ENCODE measurements around the gene PRKCE.
"Not testable (repeated sequence)": the region's sequence is repeated elsewhere in the genome, so short reads cannot be mapped to it uniquely, and the experiment has no call there.

PRKCE gene

DNA sequence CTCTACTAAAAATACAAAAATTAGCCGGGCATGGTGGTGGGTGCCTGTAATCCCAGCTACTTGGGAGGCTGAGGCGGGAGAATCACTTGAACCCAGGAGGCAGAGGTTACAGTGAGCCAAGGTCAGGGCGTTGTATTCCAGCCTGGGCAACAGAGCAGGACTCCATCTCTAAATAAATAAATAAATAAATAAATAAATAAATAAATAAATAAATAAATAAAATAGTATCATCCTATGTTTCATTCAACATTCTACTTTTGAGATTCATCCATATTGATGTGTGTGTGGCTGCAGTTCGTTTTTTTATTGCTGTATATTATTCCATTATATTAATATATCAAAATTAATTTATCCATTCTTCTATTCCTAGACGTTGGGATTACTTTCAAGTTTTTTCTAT is 207.4 kb downstream of the PRKCE start:
- H3K4me2 ChIP-seq (ENCODE audit: low read length, poor library complexity, severe bottlenecking); H3K23ac ChIP-seq (ENCODE audit: low read length in 2 of 2); H3K9ac ChIP-seq (ENCODE audit: low read length); H2BK15ac ChIP-seq (ENCODE audit: low read depth, poor library complexity, severe bottlenecking); H4K91ac ChIP-seq (ENCODE audit: low read length); H2BK120ac ChIP-seq (ENCODE audit: low read depth, low read length); H2BK5ac ChIP-seq (ENCODE audit: low read depth, low read length, poor library complexity, severe bottlenecking); H2AFZ ChIP-seq (ENCODE audit: low read depth, low read length); H3K18ac ChIP-seq (ENCODE audit: low read depth in 1 of 2, low read length in 2 of 2); H2AK5ac ChIP-seq (ENCODE audit: low read length, severe bottlenecking); H3K27me3 ChIP-seq (ENCODE audit: control insufficient read depth in 1 of 2, insufficient read depth in 1 of 2, low read length in 2 of 2); H4K8ac ChIP-seq (ENCODE audit: low read length); H2BK12ac ChIP-seq (ENCODE audit: low read length in 2 of 2); H3K4me1 ChIP-seq (ENCODE audit: control insufficient read depth, insufficient read depth, low read depth, low read length); H3K27ac ChIP-seq (ENCODE audit: low read length, poor library complexity, severe bottlenecking); H3K4me3 ChIP-seq (ENCODE audit: insufficient read depth in 1 of 2, low read depth in 1 of 2, low read length in 2 of 2); H3K79me1 ChIP-seq (replicated peaks; ENCODE audit: low read length, poor library complexity, severe bottlenecking); H3K36me3 ChIP-seq (ENCODE audit: control insufficient read depth in 1 of 2, insufficient read depth in 2 of 2, low read depth in 1 of 2, low read length in 2 of 2); H3K4ac ChIP-seq (ENCODE audit: low read depth in 1 of 2, low read length in 2 of 2); DNase-seq; H3K14ac ChIP-seq (ENCODE audit: low read length in 2 of 2); H3K9me3 ChIP-seq (ENCODE audit: control insufficient read depth, low read length): not testable (repeated sequence)
- 60% methylated on average over 1 of the region's 5 CpGs for WGBS

DNA sequence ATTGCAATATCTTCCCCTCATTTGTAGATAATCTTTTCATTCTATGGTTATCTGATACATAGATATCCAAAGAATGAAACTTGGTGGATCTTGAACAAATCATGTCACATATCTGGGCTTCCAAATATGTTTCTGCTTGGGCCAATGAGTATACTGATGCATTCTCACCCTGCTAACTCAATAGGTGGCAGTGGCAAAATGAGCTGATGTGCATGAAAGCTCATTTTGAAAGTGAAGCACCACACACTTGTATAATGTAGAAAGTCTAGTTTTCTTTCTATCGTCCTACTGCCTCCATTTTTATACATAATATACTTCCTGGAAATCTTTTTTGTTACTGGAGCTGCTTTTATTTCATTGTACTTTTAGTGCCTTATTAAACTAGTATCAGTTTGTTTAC is 208.2 kb downstream of the PRKCE start:
- H2BK120ac ChIP-seq (ENCODE audit: low read depth, low read length) = no peak overlapping the region
- H3K9me3 ChIP-seq (ENCODE audit: control insufficient read depth, low read length) = no peaks in the 10 kb centered on the region
- no peak overlapping the region for H2AK5ac ChIP-seq (ENCODE audit: low read length, severe bottlenecking)
- no peak for DNase-seq
- H3K79me1 ChIP-seq (replicated peaks; ENCODE audit: low read length, poor library complexity, severe bottlenecking) = peaks cover 3% of the 10 kb centered on the region
- peak overlapping the region; percentile 76 for H3K9ac ChIP-seq (ENCODE audit: low read length)
- H3K36me3 ChIP-seq (ENCODE audit: control insufficient read depth in 1 of 2, insufficient read depth in 2 of 2, low read depth in 1 of 2, low read length in 2 of 2) = peaks cover 0 to 4% of the 10 kb centered on the region in 2 experiments
- H3K23ac ChIP-seq (ENCODE audit: low read length in 2 of 2) = no peak overlapping the region
- H3K4me1 ChIP-seq (ENCODE audit: control insufficient read depth, insufficient read depth, low read depth, low read length) = peaks cover 6% of the 10 kb centered on the region
- no peak overlapping the region for H3K18ac ChIP-seq (ENCODE audit: low read depth in 1 of 2, low read length in 2 of 2)
- H2BK15ac ChIP-seq (ENCODE audit: low read depth, poor library complexity, severe bottlenecking) = no peak overlapping the region
- H2AFZ ChIP-seq (ENCODE audit: low read depth, low read length) = no peak overlapping the region
- no peak overlapping the region for H3K27ac ChIP-seq (ENCODE audit: low read length, poor library complexity, severe bottlenecking)
- H3K4ac ChIP-seq (ENCODE audit: low read depth in 1 of 2, low read length in 2 of 2) = no peak overlapping the region
- H3K4me2 ChIP-seq (ENCODE audit: low read length, poor library complexity, severe bottlenecking) = no peak overlapping the region
- no peak overlapping the region for H4K91ac ChIP-seq (ENCODE audit: low read length)
- no peak overlapping the region for H2BK5ac ChIP-seq (ENCODE audit: low read depth, low read length, poor library complexity, severe bottlenecking)
- H3K14ac ChIP-seq (ENCODE audit: low read length in 2 of 2) = no peak overlapping the region
- H4K8ac ChIP-seq (ENCODE audit: low read length) = no peak overlapping the region
- H3K27me3 ChIP-seq (ENCODE audit: control insufficient read depth in 1 of 2, insufficient read depth in 1 of 2, low read length in 2 of 2) = no peaks in the 10 kb centered on the region
- H2BK12ac ChIP-seq (ENCODE audit: low read length in 2 of 2) = no peak overlapping the region
- WGBS = no CpG with 5 or more reads among the region's 1 CpG
- peak overlapping the region in 1 of 2 experiments; percentile 71 for H3K4me3 ChIP-seq (ENCODE audit: insufficient read depth in 1 of 2, low read depth in 1 of 2, low read length in 2 of 2)

DNA sequence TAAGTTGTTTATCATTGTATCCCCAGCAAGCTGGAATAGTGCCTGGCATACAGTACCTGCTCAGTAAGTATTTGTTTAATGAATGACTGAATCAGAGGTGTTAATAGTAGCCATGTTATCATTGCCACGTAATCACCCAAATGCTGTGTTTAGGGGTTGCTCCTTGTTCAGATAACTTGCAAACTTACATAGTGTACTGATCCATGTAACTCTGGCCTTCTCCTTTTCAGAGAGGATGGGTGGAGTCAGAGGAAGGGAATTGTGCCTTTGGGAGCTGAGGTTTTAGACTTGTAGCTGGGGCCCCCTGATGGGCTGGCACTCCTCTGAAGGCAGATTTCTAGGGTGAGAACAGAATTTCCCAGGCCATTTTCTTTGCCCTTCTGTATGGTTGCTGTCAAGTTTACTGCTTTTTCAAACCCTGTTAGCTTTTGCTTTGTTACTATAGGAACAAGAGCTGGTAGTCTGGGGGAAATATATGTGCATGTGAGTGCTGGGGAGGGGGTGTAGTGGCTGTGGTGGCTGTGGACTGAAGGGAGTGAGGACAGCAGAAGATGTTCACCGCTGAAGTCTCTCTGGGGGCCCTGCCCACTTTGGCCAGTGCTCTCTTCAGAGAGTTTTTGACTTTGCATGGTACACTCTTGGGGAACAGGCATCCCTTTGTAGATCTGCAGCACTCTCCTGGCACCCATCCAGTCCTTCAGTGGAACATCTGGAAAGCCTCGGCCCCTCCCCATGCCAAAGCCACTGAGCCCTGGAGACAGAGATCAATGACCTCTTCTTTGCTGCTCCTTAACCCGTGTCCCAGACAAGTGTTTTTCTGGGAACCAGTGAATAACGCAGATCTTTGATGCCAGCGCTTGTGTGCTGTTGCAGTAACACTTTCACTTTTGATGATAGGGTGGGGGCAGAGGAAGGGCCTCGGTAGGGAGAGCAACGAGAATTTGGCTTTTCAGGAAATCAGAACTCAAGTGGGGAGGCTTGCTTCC is 209.0 kb downstream of the PRKCE start:
- H2BK5ac ChIP-seq (ENCODE audit: low read depth, low read length, poor library complexity, severe bottlenecking) = no peak overlapping the region

GRCh38 chr2:45862843-45863242 is 211.4 kb downstream of the PRKCE start:
- Histone ChIP-seq H3K14ac (ENCODE audit: low read length in 2 of 2) (no peak overlapping the region), H2AK5ac (ENCODE audit: low read length, severe bottlenecking) (no peak overlapping the region), H3K27ac (ENCODE audit: low read length, poor library complexity, severe bottlenecking) (no peak overlapping the region), H2BK15ac (ENCODE audit: low read depth, poor library complexity, severe bottlenecking) (no peak overlapping the region), H3K36me3 (ENCODE audit: control insufficient read depth in 1 of 2, insufficient read depth in 2 of 2, low read depth in 1 of 2, low read length in 2 of 2) (peaks cover 0 to 4% of the 10 kb centered on the region in 2 experiments), H4K91ac (ENCODE audit: low read length) (no peak overlapping the region), H3K4me1 (ENCODE audit: control insufficient read depth, insufficient read depth, low read depth, low read length) (peaks cover 6% of the 10 kb centered on the region), H3K4me3 (ENCODE audit: insufficient read depth in 1 of 2, low read depth in 1 of 2, low read length in 2 of 2) (no peak overlapping the region), H2BK120ac (ENCODE audit: low read depth, low read length) (no peak overlapping the region), H2BK5ac (ENCODE audit: low read depth, low read length, poor library complexity, severe bottlenecking) (no peak overlapping the region), H3K18ac (ENCODE audit: low read depth in 1 of 2, low read length in 2 of 2) (no peak overlapping the region), H2AFZ (ENCODE audit: low read depth, low read length) (no peak overlapping the region), H3K4ac (ENCODE audit: low read depth in 1 of 2, low read length in 2 of 2) (no peak overlapping the region), H4K8ac (ENCODE audit: low read length) (no peak overlapping the region), H3K4me2 (ENCODE audit: low read length, poor library complexity, severe bottlenecking) (no peak overlapping the region), H3K9me3 (ENCODE audit: control insufficient read depth, low read length) (no peaks in the 10 kb centered on the region), H2BK12ac (ENCODE audit: low read length in 2 of 2) (no peak overlapping the region), H3K23ac (ENCODE audit: low read length in 2 of 2) (no peak overlapping the region), H3K27me3 (ENCODE audit: control insufficient read depth in 1 of 2, insufficient read depth in 1 of 2, low read length in 2 of 2) (no peaks in the 10 kb centered on the region), H3K79me1 (replicated peaks; ENCODE audit: low read length, poor library complexity, severe bottlenecking) (peaks cover 2% of the 10 kb centered on the region), H3K9ac (ENCODE audit: low read length) (no peak overlapping the region)
- DNase-seq = no peak
- 100% methylated on average over 2 of the region's 2 CpGs for WGBS

More for the DNA sequence above, 209.0 kb downstream of the PRKCE start:
- peak overlapping the region in 1 of 2 experiments; percentile 10 for H2BK12ac ChIP-seq (ENCODE audit: low read length in 2 of 2)
- peak overlapping the region; percentile 76 for H3K9ac ChIP-seq (ENCODE audit: low read length)
- H3K27me3 ChIP-seq (ENCODE audit: control insufficient read depth in 1 of 2, insufficient read depth in 1 of 2, low read length in 2 of 2) = no peaks in the 10 kb centered on the region
- peak overlapping the region in 1 of 2 experiments; percentile 71 for H3K4me3 ChIP-seq (ENCODE audit: insufficient read depth in 1 of 2, low read depth in 1 of 2, low read length in 2 of 2)
- no peak overlapping the region for H3K27ac ChIP-seq (ENCODE audit: low read length, poor library complexity, severe bottlenecking)
- H4K91ac ChIP-seq (ENCODE audit: low read length) = no peak overlapping the region
- 27% methylated on average over 8 of the region's 8 CpGs for WGBS
- peaks cover 3% of the 10 kb centered on the region for H3K79me1 ChIP-seq (replicated peaks; ENCODE audit: low read length, poor library complexity, severe bottlenecking)
- H4K8ac ChIP-seq (ENCODE audit: low read length) = no peak overlapping the region
- no peaks in the 10 kb centered on the region for H3K9me3 ChIP-seq (ENCODE audit: control insufficient read depth, low read length)
- no peak overlapping the region for H2AFZ ChIP-seq (ENCODE audit: low read depth, low read length)
- H3K36me3 ChIP-seq (ENCODE audit: control insufficient read depth in 1 of 2, insufficient read depth in 2 of 2, low read depth in 1 of 2, low read length in 2 of 2) = peaks cover 0 to 4% of the 10 kb centered on the region in 2 experiments
- peak overlapping the region; percentile 63 for H3K4me2 ChIP-seq (ENCODE audit: low read length, poor library complexity, severe bottlenecking)
- no peak overlapping the region for H3K14ac ChIP-seq (ENCODE audit: low read length in 2 of 2)
- no peak overlapping the region for H3K18ac ChIP-seq (ENCODE audit: low read depth in 1 of 2, low read length in 2 of 2)
- H2AK5ac ChIP-seq (ENCODE audit: low read length, severe bottlenecking) = no peak overlapping the region
- peak; percentile 76 for DNase-seq
- H2BK15ac ChIP-seq (ENCODE audit: low read depth, poor library complexity, severe bottlenecking) = no peak overlapping the region
- H3K23ac ChIP-seq (ENCODE audit: low read length in 2 of 2) = no peak overlapping the region
- H3K4ac ChIP-seq (ENCODE audit: low read depth in 1 of 2, low read length in 2 of 2) = no peak overlapping the region
- H3K4me1 ChIP-seq (ENCODE audit: control insufficient read depth, insufficient read depth, low read depth, low read length) = peaks cover 6% of the 10 kb centered on the region
- H2BK120ac ChIP-seq (ENCODE audit: low read depth, low read length) = no peak overlapping the region

All from mesenchymal stem cell (in vitro differentiated cells and primary cell).